ENCODE data around the gene MAP4. TPM values are rescaled to one million over a fixed set of nuclear protein-coding genes. Genes with fewer than 3 reads are reported as not detected.
A peak's percentile ranks its signal among the peaks of the same experiment; 100 is the strongest.

Gene MAP4
- total and polyA plus RNA-seq, 2 of the 13 experiments (the other 11 are each of a cell fraction or from before 2014, with no cell fraction given): 33.1 to 38.7 TPM

DNA sequence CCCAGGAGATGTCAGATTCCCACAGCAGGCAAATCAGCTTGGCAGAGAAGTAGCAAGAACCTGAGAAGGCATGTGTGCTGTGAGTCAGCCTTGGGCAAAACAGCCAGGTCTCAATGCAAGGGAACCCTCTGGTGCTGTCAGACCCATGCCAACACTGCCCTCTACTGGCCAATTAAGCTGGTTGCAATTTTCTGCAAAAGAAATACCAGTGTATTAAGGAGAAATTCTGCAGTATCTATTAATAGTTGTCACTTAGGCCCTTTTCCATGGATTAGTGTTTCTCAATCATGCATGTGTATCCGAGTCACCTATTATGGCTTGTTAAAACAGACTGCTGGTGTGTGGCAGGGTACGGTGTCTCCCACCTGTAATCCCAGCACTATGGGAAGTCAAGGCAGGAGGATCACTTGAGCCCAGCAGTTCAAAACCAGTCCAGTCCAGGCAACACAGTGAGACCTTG lies 26.2 kb downstream of the MAP4 start:
- Histone ChIP-seq H3K9ac (ENCODE audit: insufficient read depth, low read depth, low read length) (no peak overlapping the region), H3K79me2 (ENCODE audit: insufficient read depth, low read length) (peaks cover 10% of the 10 kb centered on the region), H3K27ac (ENCODE audit: extremely low read length, insufficient read depth, low read length) (no peak overlapping the region), H2AFZ (ENCODE audit: low read length) (no peak overlapping the region), H3K27me3 (ENCODE audit: control insufficient read depth in 1 of 2, insufficient read depth in 2 of 2, low read length in 2 of 2) (no peaks in the 10 kb centered on the region), H3K9me3 (ENCODE audit: low read length) (no peaks in the 10 kb centered on the region), H3K4me1 (ENCODE audit: insufficient read depth, low read length) (no peaks in the 10 kb centered on the region), H3K4me2 (ENCODE audit: low read depth, low read length) (no peak overlapping the region), H3K4me3 (replicated peaks in 1 of 3; ENCODE audit: insufficient read depth in 1 of 3, low read depth in 2 of 3, low read length in 3 of 3) (no peak overlapping the region), H4K20me1 (ENCODE audit: insufficient read depth, low read length) (peaks cover 3% of the 10 kb centered on the region; the same call in 1 of the 2 replicates), H3K36me3 (replicated peaks in 1 of 2; ENCODE audit: control insufficient read depth in 1 of 2, insufficient read depth in 2 of 2, low read length in 2 of 2) (peaks cover 7 to 44% of the 10 kb centered on the region in 2 experiments)
- ChIA-PET CTCF (ENCODE audit: low intra/inter-chr PET ratio, low total read pairs) (interaction anchor here (1.3 to 1.4 kb wide), 3 partner anchors 140 to 162 kb away, joined by 4 to 13 read pairs (median 11); no protein-coding TSS in a partner anchor), POLR2A (interaction anchor here (0.8 to 1.7 kb wide), 5 partner anchors 10 to 165 kb away, joined by 3 to 7 read pairs (median 3); no protein-coding TSS in a partner anchor)
- DNase-seq (ENCODE audit: low spot score): peak; percentile 76
- peak; percentile 95 for FAIRE-seq
- peak; percentile 93 for ATAC-seq
- intact Hi-C loops (cut with micrococcal nuclease; ENCODE audit: unreplicated experiment): loop anchor here (1.0 to 2.0 kb wide), 3 partner anchors 139 to 161 kb away; no protein-coding TSS in a partner anchor
- no TSS peak for BruUV-seq (replicated peaks)
- WGBS (ENCODE audit: low lambda C conversion rate): 53% methylated on average over 2 of the region's 2 CpGs
- in situ Hi-C loops (cut with HindIII; ENCODE audit: extremely low pct_ligation_motif_present, low pct_unique_long_range_greater_than_20kb): loop anchor here (10.0 kb wide), 2 partner anchors 135 to 165 kb away; no protein-coding TSS in a partner anchor
- TF ChIP-seq HNF1B (CRISPR knock-in tag; IDR thresholded peaks at IDR 0.05): no peak
- TF ChIP-seq ZNF878 (CRISPR knock-in tag; IDR thresholded peaks at IDR 0.05): no peak
- TF ChIP-seq, protein P1, sequence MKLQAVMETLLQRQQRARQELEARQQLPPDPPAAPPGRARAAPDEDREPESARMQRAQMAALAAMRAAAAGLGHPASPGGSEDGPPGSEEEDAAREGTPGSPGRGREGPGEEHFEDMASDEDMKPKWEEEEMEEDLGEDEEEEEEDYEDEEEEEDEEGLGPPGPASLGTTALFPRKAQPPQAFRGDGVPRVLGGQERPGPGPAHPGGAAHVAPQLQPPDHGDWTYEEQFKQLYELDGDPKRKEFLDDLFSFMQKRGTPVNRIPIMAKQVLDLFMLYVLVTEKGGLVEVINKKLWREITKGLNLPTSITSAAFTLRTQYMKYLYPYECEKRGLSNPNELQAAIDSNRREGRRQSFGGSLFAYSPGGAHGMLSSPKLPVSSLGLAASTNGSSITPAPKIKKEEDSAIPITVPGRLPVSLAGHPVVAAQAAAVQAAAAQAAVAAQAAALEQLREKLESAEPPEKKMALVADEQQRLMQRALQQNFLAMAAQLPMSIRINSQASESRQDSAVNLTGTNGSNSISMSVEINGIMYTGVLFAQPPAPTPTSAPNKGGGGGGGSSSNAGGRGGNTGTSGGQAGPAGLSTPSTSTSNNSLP (IDR thresholded peaks at IDR 0.05; ENCODE audit: low read depth, low read length): peak; percentile 53; the same call in 1 of the 2 replicates
- TF ChIP-seq ZNF160 (CRISPR knock-in tag; IDR thresholded peaks at IDR 0.05): no peak
- TF ChIP-seq ZNF567 (CRISPR knock-in tag; IDR thresholded peaks at IDR 0.05; ENCODE audit: borderline replicate concordance): 0 out of 2 replicates have a peak, but pooled peaks have one; percentile 27
- peak; percentile 91 for TF ChIP-seq CTCF (CRISPR knock-in tag; IDR thresholded peaks at IDR 0.05)
- TF ChIP-seq FOSL2 (CRISPR knock-in tag; IDR thresholded peaks at IDR 0.05): peak; percentile 71; the same call in 1 of the 2 replicates
- 0 out of 2 replicates have a peak, but pooled peaks have one; percentile 30 for TF ChIP-seq SALL1 (CRISPR knock-in tag; IDR thresholded peaks at IDR 0.05)
- 0 out of 2 replicates have a peak, but pooled peaks have one; percentile 28 for TF ChIP-seq KDM3A (CRISPR knock-in tag; IDR thresholded peaks at IDR 0.05; ENCODE audit: low read depth)
- no peak for TF ChIP-seq KLF6 (CRISPR knock-in tag; IDR thresholded peaks at IDR 0.05)
- no peak for TF ChIP-seq ZBTB21 (CRISPR knock-in tag; IDR thresholded peaks at IDR 0.05)
- TF ChIP-seq, protein P2, sequence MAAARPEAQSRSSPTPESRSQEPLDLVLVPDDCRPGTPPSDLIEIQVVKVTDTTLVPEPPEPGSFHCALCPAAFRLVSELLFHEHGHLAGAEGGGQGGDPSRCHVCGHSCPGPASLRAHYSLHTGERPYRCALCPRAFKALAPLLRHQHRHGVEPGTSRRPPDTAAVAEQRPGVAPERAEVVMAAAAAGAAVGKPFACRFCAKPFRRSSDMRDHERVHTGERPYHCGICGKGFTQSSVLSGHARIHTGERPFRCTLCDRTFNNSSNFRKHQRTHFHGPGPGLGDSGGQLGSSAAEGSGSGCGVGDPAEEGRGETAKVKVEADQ (CRISPR knock-in tag; IDR thresholded peaks at IDR 0.05; ENCODE audit: borderline replicate concordance): 0 out of 2 replicates have a peak, but pooled peaks have one; percentile 26
- TF ChIP-seq RNF2 (conservative IDR thresholded peaks at IDR 0.05; ENCODE audit: low read depth): no peak
- TF ChIP-seq, protein P3, sequence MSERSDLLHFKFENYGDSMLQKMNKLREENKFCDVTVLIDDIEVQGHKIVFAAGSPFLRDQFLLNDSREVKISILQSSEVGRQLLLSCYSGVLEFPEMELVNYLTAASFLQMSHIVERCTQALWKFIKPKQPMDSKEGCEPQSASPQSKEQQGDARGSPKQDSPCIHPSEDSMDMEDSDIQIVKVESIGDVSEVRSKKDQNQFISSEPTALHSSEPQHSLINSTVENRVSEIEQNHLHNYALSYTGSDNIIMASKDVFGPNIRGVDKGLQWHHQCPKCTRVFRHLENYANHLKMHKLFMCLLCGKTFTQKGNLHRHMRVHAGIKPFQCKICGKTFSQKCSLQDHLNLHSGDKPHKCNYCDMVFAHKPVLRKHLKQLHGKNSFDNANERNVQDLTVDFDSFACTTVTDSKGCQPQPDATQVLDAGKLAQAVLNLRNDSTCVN (CRISPR knock-in tag; IDR thresholded peaks at IDR 0.05; ENCODE audit: borderline replicate concordance): 0 out of 2 replicates have a peak, but pooled peaks have one; percentile 41
- no peak for TF ChIP-seq THRA (CRISPR knock-in tag; IDR thresholded peaks at IDR 0.05; ENCODE audit: borderline replicate concordance)
